Stimulated activated CD4-positive, alpha-beta T cell treated with anti-CD3 and anti-CD28 coated beads, Interleukin-2, amount 100 ng/mL, for 24 hours (primary cell): ENCODE results near the gene BCL2L12.
"Not testable (repeated sequence)": the region's sequence is repeated elsewhere in the genome, so short reads cannot be mapped to it uniquely, and the experiment has no call there.

Source experiments
- DNase-seq, 2 donors: peaks; one replicate each; pipeline ENCODE4 v3.0.0-alpha.2; 2020

BCL2L12 gene

GRCh38 chr19:49665351-49666119 is at the start of gene BCL2L12, which contains the start of gene IRF3:
Gene BCL2L12, plus strand, starts transcription at chr19:49665933. Its CDS starts 760 bp downstream, at chr19:49666693.
Gene IRF3, minus strand, starts transcription at chr19:49665857. Its CDS starts 1,019 bp downstream, at chr19:49664838.
- peak; percentile 100 for DNase-seq

- no peak for DNase-seq
Measured at GRCh38 chr19:49616532-49616931, 49.2 kb upstream of the BCL2L12 start.

GRCh38 chr19:49616945-49617344 is 48.8 kb upstream of the BCL2L12 start:
- DNase-seq, result no peak

- not testable (repeated sequence) for DNase-seq
Measured at GRCh38 chr19:49617860-49618259, 47.9 kb upstream of the BCL2L12 start.

GRCh38 chr19:49624967-49625910 is 40.5 kb upstream of the BCL2L12 start:
- no peak for DNase-seq

GRCh38 chr19:49626226-49626625 is 39.5 kb upstream of the BCL2L12 start:
- DNase-seq, result no peak

GRCh38 chr19:49629659-49630058 is 36.1 kb upstream of the BCL2L12 start:
- no peak for DNase-seq

GRCh38 chr19:49631014-49631588 is 34.6 kb upstream of the BCL2L12 start:
- no peak for DNase-seq

GRCh38 chr19:49631610-49632192 is 34.0 kb upstream of the BCL2L12 start:
- DNase-seq, result no peak

GRCh38 chr19:49632576-49632975 is 33.2 kb upstream of the BCL2L12 start:
- DNase-seq, result no peak

- not testable (repeated sequence) for DNase-seq
Measured at GRCh38 chr19:49633273-49633672, 32.5 kb upstream of the BCL2L12 start.

GRCh38 chr19:49635530-49636232 is 30.1 kb upstream of the BCL2L12 start:
- DNase-seq, result no peak

- DNase-seq, result no peak
Measured at GRCh38 chr19:49636233-49636932, 29.4 kb upstream of the BCL2L12 start.

- no peak for DNase-seq
Measured at GRCh38 chr19:49637821-49638738, 27.7 kb upstream of the BCL2L12 start.

GRCh38 chr19:49639401-49640112 is 26.2 kb upstream of the BCL2L12 start:
- no peak for DNase-seq

- DNase-seq, result peak; percentile 100
Measured at GRCh38 chr19:49640113-49640898, 25.4 kb upstream of the BCL2L12 start, which contains the start of gene RRAS. Gene RRAS, minus strand, starts transcription at chr19:49640143. Its CDS starts 45 bp downstream, at chr19:49640098.

- DNase-seq, result peak; percentile 99
Measured at GRCh38 chr19:49641688-49642491, 23.8 kb upstream of the BCL2L12 start, which contains the start of gene SCAF1. Gene SCAF1, plus strand, starts transcription at chr19:49642209. Its CDS starts 2,818 bp downstream, at chr19:49645027.
